ENCODE results near the gene UBR1. TPM values are rescaled to one million over a fixed set of nuclear protein-coding genes. Genes with fewer than 3 reads are reported as not detected.

UBR1 gene
- polyA plus RNA-seq, 1 donor from 2014 or later = 33.5 TPM

DNA sequence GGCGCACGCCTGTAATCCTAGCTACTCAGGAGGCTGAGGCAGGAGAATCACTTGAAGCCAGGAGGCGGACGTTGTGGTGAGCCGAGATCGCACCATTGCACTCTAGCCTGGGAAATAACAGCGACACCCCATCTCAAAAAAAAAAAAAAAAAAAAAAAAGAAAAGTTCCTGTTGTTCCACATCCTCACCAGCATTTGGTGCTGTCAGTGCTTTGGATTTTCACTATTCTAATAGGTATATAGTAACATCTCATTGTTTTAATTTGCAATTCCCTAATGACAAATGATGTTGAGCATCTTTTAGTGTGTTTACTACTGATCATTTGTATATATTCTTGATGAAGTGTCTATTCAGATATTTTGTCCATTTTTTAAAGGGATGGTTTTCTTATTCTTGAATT is 24.6 kb downstream of the UBR1 start:
- H3K36me3 ChIP-seq (ENCODE audit: insufficient read depth, low read length) = peaks cover 10% of the 10 kb centered on the region
- no peaks in the 10 kb centered on the region for H3K27me3 ChIP-seq (ENCODE audit: insufficient read depth, low read depth, low read length)
- H3K9me2 ChIP-seq (ENCODE audit: insufficient read depth, low read length) = no peaks in the 10 kb centered on the region
- H3K79me2 ChIP-seq (replicated peaks; ENCODE audit: insufficient read depth, low read length) = peaks cover 4% of the 10 kb centered on the region
- H3K9me3 ChIP-seq (ENCODE audit: low read length) = no peaks in the 10 kb centered on the region
- no peak overlapping the region for H2AFZ ChIP-seq (ENCODE audit: low read depth, low read length)
- H3K4me2 ChIP-seq (ENCODE audit: low read length) = no peak overlapping the region
- no peak overlapping the region for H3K9ac ChIP-seq (ENCODE audit: low read length)
- TF ChIP-seq SMC3 (conservative IDR thresholded peaks at IDR 0.05; ENCODE audit: poor library complexity) (no peak), TAF1 (IDR thresholded peaks at IDR 0.05; ENCODE audit: low read depth) (no peak)
- TF ChIP-seq, protein P1, sequence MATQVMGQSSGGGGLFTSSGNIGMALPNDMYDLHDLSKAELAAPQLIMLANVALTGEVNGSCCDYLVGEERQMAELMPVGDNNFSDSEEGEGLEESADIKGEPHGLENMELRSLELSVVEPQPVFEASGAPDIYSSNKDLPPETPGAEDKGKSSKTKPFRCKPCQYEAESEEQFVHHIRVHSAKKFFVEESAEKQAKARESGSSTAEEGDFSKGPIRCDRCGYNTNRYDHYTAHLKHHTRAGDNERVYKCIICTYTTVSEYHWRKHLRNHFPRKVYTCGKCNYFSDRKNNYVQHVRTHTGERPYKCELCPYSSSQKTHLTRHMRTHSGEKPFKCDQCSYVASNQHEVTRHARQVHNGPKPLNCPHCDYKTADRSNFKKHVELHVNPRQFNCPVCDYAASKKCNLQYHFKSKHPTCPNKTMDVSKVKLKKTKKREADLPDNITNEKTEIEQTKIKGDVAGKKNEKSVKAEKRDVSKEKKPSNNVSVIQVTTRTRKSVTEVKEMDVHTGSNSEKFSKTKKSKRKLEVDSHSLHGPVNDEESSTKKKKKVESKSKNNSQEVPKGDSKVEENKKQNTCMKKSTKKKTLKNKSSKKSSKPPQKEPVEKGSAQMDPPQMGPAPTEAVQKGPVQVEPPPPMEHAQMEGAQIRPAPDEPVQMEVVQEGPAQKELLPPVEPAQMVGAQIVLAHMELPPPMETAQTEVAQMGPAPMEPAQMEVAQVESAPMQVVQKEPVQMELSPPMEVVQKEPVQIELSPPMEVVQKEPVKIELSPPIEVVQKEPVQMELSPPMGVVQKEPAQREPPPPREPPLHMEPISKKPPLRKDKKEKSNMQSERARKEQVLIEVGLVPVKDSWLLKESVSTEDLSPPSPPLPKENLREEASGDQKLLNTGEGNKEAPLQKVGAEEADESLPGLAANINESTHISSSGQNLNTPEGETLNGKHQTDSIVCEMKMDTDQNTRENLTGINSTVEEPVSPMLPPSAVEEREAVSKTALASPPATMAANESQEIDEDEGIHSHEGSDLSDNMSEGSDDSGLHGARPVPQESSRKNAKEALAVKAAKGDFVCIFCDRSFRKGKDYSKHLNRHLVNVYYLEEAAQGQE (IDR thresholded peaks at IDR 0.05; ENCODE audit: borderline replicate concordance) = no peak
- H3F3A ChIP-seq (ENCODE audit: insufficient read depth, low read length, poor library complexity, severe bottlenecking) = no peaks in the 10 kb centered on the region
- H3K4me3 ChIP-seq (ENCODE audit: low read length) = no peak overlapping the region
- H4K20me1 ChIP-seq (ENCODE audit: insufficient read depth) = no peaks in the 10 kb centered on the region
- no peak overlapping the region for H3K27ac ChIP-seq (ENCODE audit: low read length)

DNA sequence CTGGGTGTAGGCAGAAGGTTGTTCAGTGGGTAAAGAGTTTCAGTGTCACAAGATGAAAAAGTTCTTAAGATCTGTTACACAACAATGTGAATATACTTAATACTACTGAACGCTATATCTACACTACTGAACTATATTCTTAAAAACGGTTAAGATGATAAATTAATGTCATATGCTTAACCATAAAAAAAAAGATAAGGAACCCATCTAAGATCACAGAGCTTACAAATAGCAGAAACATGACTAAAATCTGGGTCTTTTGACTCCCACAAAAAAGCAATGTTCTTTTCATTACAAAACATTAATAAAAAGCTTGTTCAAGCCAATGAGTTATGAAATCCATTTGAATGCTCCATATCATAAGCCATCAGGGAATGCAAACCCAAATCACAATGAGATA is 34.4 kb downstream of the UBR1 start:
- Histone ChIP-seq H3K9ac (ENCODE audit: low read length) (no peak overlapping the region), H3K4me2 (ENCODE audit: low read length) (no peak overlapping the region), H3K36me3 (ENCODE audit: insufficient read depth, low read length) (peaks cover 3% of the 10 kb centered on the region), H3F3A (ENCODE audit: insufficient read depth, low read length, poor library complexity, severe bottlenecking) (no peaks in the 10 kb centered on the region), H3K79me2 (replicated peaks; ENCODE audit: insufficient read depth, low read length) (no peaks in the 10 kb centered on the region), H2AFZ (ENCODE audit: low read depth, low read length) (no peak overlapping the region), H3K27ac (ENCODE audit: low read length) (no peak overlapping the region), H3K9me2 (ENCODE audit: insufficient read depth, low read length) (no peaks in the 10 kb centered on the region), H4K20me1 (ENCODE audit: insufficient read depth) (no peaks in the 10 kb centered on the region), H3K9me3 (ENCODE audit: low read length) (no peaks in the 10 kb centered on the region), H3K4me3 (ENCODE audit: low read length) (no peak overlapping the region), H3K27me3 (ENCODE audit: insufficient read depth, low read depth, low read length) (no peaks in the 10 kb centered on the region)
- TF ChIP-seq SMC3 (conservative IDR thresholded peaks at IDR 0.05; ENCODE audit: poor library complexity) = no peak

DNA sequence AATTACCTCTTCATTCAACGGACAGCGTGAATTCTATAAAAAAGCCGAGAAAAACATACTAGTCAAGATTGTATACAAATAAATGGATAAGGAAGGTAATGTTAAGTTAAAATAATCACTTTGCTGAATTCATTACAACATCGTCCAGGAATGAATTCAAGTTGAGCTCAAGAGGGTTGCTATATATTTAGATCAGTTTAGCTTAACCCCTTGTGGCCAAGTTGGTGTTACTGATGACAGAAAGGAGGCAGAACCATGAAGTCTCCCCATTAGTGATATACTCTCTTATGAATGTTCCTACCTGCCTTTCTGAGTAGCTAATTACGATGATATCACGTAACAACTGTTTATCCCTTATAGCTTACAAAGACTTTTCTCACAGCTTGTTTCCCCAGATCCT is 34.9 kb downstream of the UBR1 start:
- H4K20me1 ChIP-seq (ENCODE audit: insufficient read depth) = no peaks in the 10 kb centered on the region
- no peak overlapping the region for H3K4me3 ChIP-seq (ENCODE audit: low read length)
- H3K9me2 ChIP-seq (ENCODE audit: insufficient read depth, low read length) = no peaks in the 10 kb centered on the region
- no peaks in the 10 kb centered on the region for H3K9me3 ChIP-seq (ENCODE audit: low read length)
- no peak overlapping the region for H3K27ac ChIP-seq (ENCODE audit: low read length)
- no peaks in the 10 kb centered on the region for H3K27me3 ChIP-seq (ENCODE audit: insufficient read depth, low read depth, low read length)
- no peaks in the 10 kb centered on the region for H3K79me2 ChIP-seq (replicated peaks; ENCODE audit: insufficient read depth, low read length)
- TF ChIP-seq MXI1 (conservative IDR thresholded peaks at IDR 0.05; ENCODE audit: poor library complexity, severe bottlenecking) (no peak), EP300 (conservative IDR thresholded peaks at IDR 0.05; ENCODE audit: poor library complexity, severe bottlenecking) (no peak), SMC3 (conservative IDR thresholded peaks at IDR 0.05; ENCODE audit: poor library complexity) (no peak), EZH2 (IDR thresholded peaks at IDR 0.05; ENCODE audit: borderline replicate concordance, insufficient read depth, low read length, poor library complexity, severe bottlenecking) (no peak), RAD21 (conservative IDR thresholded peaks at IDR 0.05) (no peak), TAF1 (IDR thresholded peaks at IDR 0.05; ENCODE audit: low read depth) (no peak), POLR2AphosphoS5 (IDR thresholded peaks at IDR 0.05) (no peak)
- TF ChIP-seq, protein P1 (IDR thresholded peaks at IDR 0.05; ENCODE audit: borderline replicate concordance) = no peak
- TF ChIP-seq, protein P2, sequence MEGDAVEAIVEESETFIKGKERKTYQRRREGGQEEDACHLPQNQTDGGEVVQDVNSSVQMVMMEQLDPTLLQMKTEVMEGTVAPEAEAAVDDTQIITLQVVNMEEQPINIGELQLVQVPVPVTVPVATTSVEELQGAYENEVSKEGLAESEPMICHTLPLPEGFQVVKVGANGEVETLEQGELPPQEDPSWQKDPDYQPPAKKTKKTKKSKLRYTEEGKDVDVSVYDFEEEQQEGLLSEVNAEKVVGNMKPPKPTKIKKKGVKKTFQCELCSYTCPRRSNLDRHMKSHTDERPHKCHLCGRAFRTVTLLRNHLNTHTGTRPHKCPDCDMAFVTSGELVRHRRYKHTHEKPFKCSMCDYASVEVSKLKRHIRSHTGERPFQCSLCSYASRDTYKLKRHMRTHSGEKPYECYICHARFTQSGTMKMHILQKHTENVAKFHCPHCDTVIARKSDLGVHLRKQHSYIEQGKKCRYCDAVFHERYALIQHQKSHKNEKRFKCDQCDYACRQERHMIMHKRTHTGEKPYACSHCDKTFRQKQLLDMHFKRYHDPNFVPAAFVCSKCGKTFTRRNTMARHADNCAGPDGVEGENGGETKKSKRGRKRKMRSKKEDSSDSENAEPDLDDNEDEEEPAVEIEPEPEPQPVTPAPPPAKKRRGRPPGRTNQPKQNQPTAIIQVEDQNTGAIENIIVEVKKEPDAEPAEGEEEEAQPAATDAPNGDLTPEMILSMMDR (IDR thresholded peaks at IDR 0.05; ENCODE audit: poor library complexity, severe bottlenecking) = no peak
- no peak overlapping the region for H3K4me2 ChIP-seq (ENCODE audit: low read length)
- H2AFZ ChIP-seq (ENCODE audit: low read depth, low read length) = no peak overlapping the region
- H3F3A ChIP-seq (ENCODE audit: insufficient read depth, low read length, poor library complexity, severe bottlenecking) = no peaks in the 10 kb centered on the region
- H3K9ac ChIP-seq (ENCODE audit: low read length) = no peak overlapping the region
- H3K36me3 ChIP-seq (ENCODE audit: insufficient read depth, low read length) = peaks cover 3% of the 10 kb centered on the region
